GM12872 (cell line): ENCODE measurements around the gene SRPK2.

Source experiments
- TF ChIP-seq, protein P1 (sequence below): IDR thresholded peaks from 3 replicates; pipeline ENCODE4 v1.5.1; 2011; ENCODE audit warnings: low read depth, mild to moderate bottlenecking, low read length, moderate library complexity; ENCODE audit not compliant: insufficient read depth

Gene SRPK2

DNA sequence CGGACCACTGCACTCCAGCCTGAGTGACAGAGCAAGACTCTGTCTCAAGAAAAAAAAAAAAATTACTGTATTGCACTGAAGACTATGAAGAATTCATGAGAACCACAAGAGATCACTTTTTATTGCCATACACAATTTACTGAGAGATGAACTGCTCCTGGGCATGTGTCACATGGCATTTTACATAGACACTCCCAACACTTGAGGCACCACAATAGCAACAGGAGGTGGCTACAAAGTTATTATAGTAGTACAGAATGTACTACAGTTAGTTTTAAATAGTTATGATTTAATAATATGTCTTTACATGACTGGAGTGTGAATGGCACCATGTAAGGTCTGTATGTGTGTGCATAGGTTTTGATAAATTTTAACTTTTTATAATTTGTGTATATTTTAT is 304.1 kb downstream of the SRPK2 start:
- TF ChIP-seq, protein P1, sequence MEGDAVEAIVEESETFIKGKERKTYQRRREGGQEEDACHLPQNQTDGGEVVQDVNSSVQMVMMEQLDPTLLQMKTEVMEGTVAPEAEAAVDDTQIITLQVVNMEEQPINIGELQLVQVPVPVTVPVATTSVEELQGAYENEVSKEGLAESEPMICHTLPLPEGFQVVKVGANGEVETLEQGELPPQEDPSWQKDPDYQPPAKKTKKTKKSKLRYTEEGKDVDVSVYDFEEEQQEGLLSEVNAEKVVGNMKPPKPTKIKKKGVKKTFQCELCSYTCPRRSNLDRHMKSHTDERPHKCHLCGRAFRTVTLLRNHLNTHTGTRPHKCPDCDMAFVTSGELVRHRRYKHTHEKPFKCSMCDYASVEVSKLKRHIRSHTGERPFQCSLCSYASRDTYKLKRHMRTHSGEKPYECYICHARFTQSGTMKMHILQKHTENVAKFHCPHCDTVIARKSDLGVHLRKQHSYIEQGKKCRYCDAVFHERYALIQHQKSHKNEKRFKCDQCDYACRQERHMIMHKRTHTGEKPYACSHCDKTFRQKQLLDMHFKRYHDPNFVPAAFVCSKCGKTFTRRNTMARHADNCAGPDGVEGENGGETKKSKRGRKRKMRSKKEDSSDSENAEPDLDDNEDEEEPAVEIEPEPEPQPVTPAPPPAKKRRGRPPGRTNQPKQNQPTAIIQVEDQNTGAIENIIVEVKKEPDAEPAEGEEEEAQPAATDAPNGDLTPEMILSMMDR = no peak

DNA sequence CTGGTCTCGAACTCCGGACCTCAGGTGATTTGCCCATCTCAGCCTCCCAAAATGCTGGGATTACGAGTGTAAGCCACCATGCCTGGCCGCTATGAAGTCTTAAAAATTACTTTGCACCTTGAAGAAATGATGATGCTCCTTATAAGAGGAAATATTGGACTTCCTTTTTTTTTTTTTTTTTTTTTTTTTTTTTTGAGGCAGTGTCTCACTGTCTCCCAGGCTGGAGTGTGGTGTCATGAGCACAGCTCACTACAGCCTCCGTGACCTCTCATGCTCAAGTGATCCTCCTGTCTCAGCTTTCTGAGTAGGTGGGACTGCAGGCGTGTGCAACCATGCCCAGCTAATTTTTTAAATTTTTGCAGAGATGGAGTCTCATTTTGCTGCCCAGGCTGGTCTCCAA is 309.4 kb downstream of the SRPK2 start:
- TF ChIP-seq, protein P1 = no peak

DNA sequence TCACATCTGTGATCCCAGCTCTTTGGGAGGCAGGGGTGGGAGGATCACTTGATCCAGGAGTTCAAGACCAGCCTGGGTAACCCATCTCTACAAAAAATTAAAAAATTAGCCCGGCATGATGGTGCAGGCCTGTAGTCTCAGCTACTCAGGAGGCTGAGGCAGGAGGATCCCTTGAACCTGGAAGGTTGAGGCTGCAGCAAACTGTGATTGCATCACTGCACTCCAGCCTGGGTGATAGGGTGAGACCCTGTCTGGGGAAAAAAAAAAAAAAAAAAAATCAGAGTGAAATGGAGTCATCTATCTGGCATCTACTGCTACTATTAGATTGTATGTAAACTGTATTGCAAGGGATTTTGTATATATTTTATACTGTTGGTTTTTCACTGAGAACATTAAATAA is 315.6 kb downstream of the SRPK2 start:
- TF ChIP-seq, protein P1 = no peak

DNA sequence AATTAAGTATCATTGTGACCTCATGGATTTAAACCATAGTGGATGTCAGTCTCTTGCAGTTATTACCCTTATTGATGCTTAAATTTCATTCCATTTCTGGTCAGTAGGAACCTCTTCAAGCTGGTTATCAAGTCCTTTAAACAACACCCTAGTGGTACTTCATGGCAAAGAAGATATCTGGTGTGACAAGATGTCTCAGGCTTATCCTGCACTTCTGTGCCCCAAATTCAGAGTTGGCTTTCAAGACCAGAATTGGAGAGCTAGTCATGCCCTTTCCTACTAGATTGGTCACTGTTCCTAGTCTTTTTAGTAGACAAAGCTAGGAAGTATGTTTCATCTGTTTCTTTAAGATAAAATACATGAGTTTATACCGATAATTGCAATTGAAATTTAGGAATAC is 319.8 kb downstream of the SRPK2 start:
- TF ChIP-seq, protein P1 = no peak

DNA sequence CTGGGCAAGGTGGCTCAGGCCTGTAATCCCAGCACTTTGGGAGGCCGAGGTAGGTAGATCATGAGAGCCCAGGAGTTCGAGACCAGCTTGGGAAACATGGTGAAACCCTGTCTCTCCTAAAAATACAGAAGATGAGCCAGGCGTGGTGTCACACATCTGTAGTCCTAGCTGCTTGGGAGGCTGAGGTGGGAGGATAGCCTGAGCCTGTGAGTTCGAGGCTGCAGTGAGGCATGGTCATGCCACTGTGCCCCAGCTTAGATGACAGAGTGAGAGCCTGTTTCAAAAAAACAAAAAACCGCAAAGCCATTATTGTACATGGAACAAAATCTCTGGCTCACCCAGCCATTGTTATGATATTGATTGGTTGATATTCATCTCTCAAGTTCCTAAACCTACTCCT is 321.0 kb downstream of the SRPK2 start:
- TF ChIP-seq, protein P1 = no peak
